ENCODE measurements around the gene USP53.

USP53 gene

GRCh38 chr4:119286377-119287002 lies 74.0 kb downstream of the USP53 start:
- DNase-seq (ENCODE audit: extremely low read depth, low read depth) = peak; percentile 49
- TF ChIP-seq CTCF (IDR thresholded peaks at IDR 0.05; ENCODE audit: low read depth, low read length) = peak; percentile 49

- DNase-seq (ENCODE audit: extremely low read depth, low read depth) = no peak
- TF ChIP-seq CTCF (IDR thresholded peaks at IDR 0.05; ENCODE audit: low read depth, low read length) = no peak
Measured at GRCh38 chr4:119289313-119289712, 76.8 kb downstream of the USP53 start.

- DNase-seq (ENCODE audit: extremely low read depth, low read depth) = no peak
- TF ChIP-seq CTCF (IDR thresholded peaks at IDR 0.05; ENCODE audit: low read depth, low read length) = no peak
Measured at GRCh38 chr4:119290598-119290997, 78.1 kb downstream of the USP53 start.

GRCh38 chr4:119296356-119296755 lies 83.8 kb downstream of the USP53 start:
- DNase-seq (ENCODE audit: extremely low read depth, low read depth) = no peak
- no peak for TF ChIP-seq CTCF (IDR thresholded peaks at IDR 0.05; ENCODE audit: low read depth, low read length)

GRCh38 chr4:119297795-119298194 lies 85.3 kb downstream of the USP53 start:
- no peak for TF ChIP-seq CTCF (IDR thresholded peaks at IDR 0.05; ENCODE audit: low read depth, low read length)
- no peak for DNase-seq (ENCODE audit: extremely low read depth, low read depth)

- no peak for TF ChIP-seq CTCF (IDR thresholded peaks at IDR 0.05; ENCODE audit: low read depth, low read length)
- DNase-seq (ENCODE audit: extremely low read depth, low read depth) = no peak
Measured at GRCh38 chr4:119299260-119299671, 86.8 kb downstream of the USP53 start.

GRCh38 chr4:119299741-119300100 lies 87.2 kb downstream of the USP53 start:
- no peak for DNase-seq (ENCODE audit: extremely low read depth, low read depth)
- no peak for TF ChIP-seq CTCF (IDR thresholded peaks at IDR 0.05; ENCODE audit: low read depth, low read length)

Data from AG09319 (cell line).